Uterus (tissue), 4 donors: ENCODE data around the gene JAK3. TPM values are rescaled to one million over a fixed set of nuclear protein-coding genes. Genes with fewer than 3 reads are reported as not detected.

ENCODE experiments used
- DNase-seq, 2 donors: peaks; one replicate each; pipeline ENCODE4 v3.0.0-alpha.2; 2019 to 2020
- H3K27ac ChIP-seq, 2 donors: fragments of 200-600 bp; sonication (generic); 1 replicate in 1 of 2; 2 replicates in 1 of 2; pipeline ENCODE4 v1.5.1; 2016 to 2018
- H3K27me3 ChIP-seq, 2 donors: fragments of 200-600 bp; sonication (generic); one replicate each; pipeline ENCODE4 v1.5.1; 2018 to 2019; ENCODE audit warnings: control low read depth in 1 of 2
- H3K36me3 ChIP-seq, 2 donors: fragments of 200-600 bp; sonication (generic); one replicate each; pipeline ENCODE4 v1.5.1; 2019; ENCODE audit warnings: control low read depth in 1 of 2
- H3K4me1 ChIP-seq, 2 donors: fragments of 200-600 bp; sonication (generic); one replicate each; pipeline ENCODE4 v1.5.1; 2018 to 2019; ENCODE audit warnings: control low read depth in 1 of 2
- H3K4me3 ChIP-seq, 2 donors: fragments of 200-600 bp; sonication (generic); 1 replicate in 1 of 2; 2 replicates in 1 of 2; pipeline ENCODE4 v1.5.1; 2018 to 2019; ENCODE audit warnings: mild to moderate bottlenecking in 1 of 2
- H3K9me3 ChIP-seq, 2 donors: fragments of 200-600 bp; sonication (generic); one replicate each; pipeline ENCODE4 v1.5.1; 2019; ENCODE audit warnings: control low read depth in 1 of 2
- CTCF ChIP-seq, 4 experiments: fragments of 200-600 bp in 2 of 4; fragments of 450-650 bp in 2 of 4; sonication (generic) in 2 of 4; IDR thresholded peaks; one replicate each; pipeline ENCODE4 v1.5.1; 2016 to 2019; ENCODE audit warnings: antibody characterized with exemption in 4 of 4, mild to moderate bottlenecking in 2 of 4, moderate library complexity in 1 of 4
- POLR2A ChIP-seq, 2 donors: fragments of 450-650 bp; IDR thresholded peaks; one replicate each; pipeline ENCODE4 v1.6.1; 2016; ENCODE audit warnings: antibody characterized with exemption in 2 of 2, mild to moderate bottlenecking in 1 of 2, moderate library complexity in 1 of 2
- intact Hi-C: fragments of 100-400 bp; cut with DNase I; formaldehyde crosslinking; loops from one replicate; pipeline ENCODE4 v1.15.1; 2023; ENCODE audit warnings: low total_unique reads
- total RNA-seq, 4 donors: library from RNA; depleted of rRNA in 3 of 4; stranded (reverse); fragments of >200 nt in 3 of 4; gene quantifications; one replicate each; pipeline versions ENCODE4 v1.1.0 to v1.2.4, GENCODE V29; 2014 to 2023
- donor health status: DM: yes; HTN: yes; CAD: no.

Gene JAK3
- total RNA-seq, 4 donors from 2014 or later, result under 0.01 to 8.1 (median 2.7) TPM

- Histone ChIP-seq H3K9me3 (no peaks in the 10 kb centered on the region), H3K4me3 (no peak overlapping the region), H3K4me1 (peaks cover 0 to 4% of the 10 kb centered on the region in 2 donors), H3K36me3 (no peaks in the 10 kb centered on the region), H3K27ac (no peak overlapping the region), H3K27me3 (peaks cover 0 to 2% of the 10 kb centered on the region in 2 donors)
- intact Hi-C loops, result loop anchor here (10.0 kb wide), 1 partner anchor 129 kb away; no protein-coding TSS in a partner anchor
- TF ChIP-seq CTCF (IDR thresholded peaks at IDR 0.05) (no peak), POLR2A (IDR thresholded peaks at IDR 0.05) (no peak)
- DNase-seq, result no peak
Measured at GRCh38 chr19:17865364-17866311, 17.9 kb upstream of the JAK3 start.

GRCh38 chr19:17863520-17864182, 15.9 kb upstream of the JAK3 start:
- TF ChIP-seq POLR2A (IDR thresholded peaks at IDR 0.05), result no peak
- no peak for TF ChIP-seq CTCF (IDR thresholded peaks at IDR 0.05)
- H3K9me3 ChIP-seq, result no peaks in the 10 kb centered on the region
- intact Hi-C loops, result loop anchor here (10.0 kb wide), 1 partner anchor 131 kb away; no protein-coding TSS in a partner anchor
- H3K27me3 ChIP-seq, result no peaks in the 10 kb centered on the region
- DNase-seq, result no peak
- H3K4me3 ChIP-seq, result no peak overlapping the region
- H3K36me3 ChIP-seq, result no peaks in the 10 kb centered on the region
- H3K27ac ChIP-seq, result no peak overlapping the region
- peaks cover 0 to 4% of the 10 kb centered on the region in 2 donors for H3K4me1 ChIP-seq

- intact Hi-C loops, result loop anchor here (10.0 kb wide), 1 partner anchor 132 kb away; no protein-coding TSS in a partner anchor
- Histone ChIP-seq H3K9me3 (no peaks in the 10 kb centered on the region), H3K27ac (no peak overlapping the region), H3K36me3 (no peaks in the 10 kb centered on the region), H3K27me3 (no peaks in the 10 kb centered on the region), H3K4me1 (peaks cover 0 to 4% of the 10 kb centered on the region in 2 donors), H3K4me3 (no peak overlapping the region)
- no peak for DNase-seq
- no peak for TF ChIP-seq POLR2A (IDR thresholded peaks at IDR 0.05)
- no peak for TF ChIP-seq CTCF (IDR thresholded peaks at IDR 0.05)
Measured at GRCh38 chr19:17862711-17863519, 15.1 kb upstream of the JAK3 start.

GRCh38 chr19:17861542-17862402, 14.0 kb upstream of the JAK3 start:
- Histone ChIP-seq H3K36me3 (no peaks in the 10 kb centered on the region), H3K4me3 (no peak overlapping the region), H3K9me3 (no peaks in the 10 kb centered on the region), H3K4me1 (peaks cover 0 to 4% of the 10 kb centered on the region in 2 donors), H3K27ac (no peak overlapping the region), H3K27me3 (no peaks in the 10 kb centered on the region)
- DNase-seq, result no peak
- no peak for TF ChIP-seq CTCF (IDR thresholded peaks at IDR 0.05)
- TF ChIP-seq POLR2A (IDR thresholded peaks at IDR 0.05), result no peak
- intact Hi-C loops, result loop anchor here (10.0 kb wide), 1 partner anchor 133 kb away; no protein-coding TSS in a partner anchor
